GM23338 (cell line): Measurements from ENCODE around the gene CDC25C. TPM values are rescaled to one million over a fixed set of nuclear protein-coding genes. Genes with fewer than 3 reads are reported as not detected.
A peak's percentile ranks its signal among the peaks of the same experiment; 100 is the strongest.

Source experiments
- ATAC-seq: fragments of 200-7000 bp; cut with Tn5 transposase; 3 replicates; pipeline ENCODE4 v1.9.1; 2020
- DNase-seq: peaks from one replicate; pipeline ENCODE4 v3.0.0-alpha.2; 2015; ENCODE audit warnings: low spot score
- H2AFZ ChIP-seq: fragments of 200-600 bp; sonication (generic); 2 replicates; pipeline ENCODE4 v1.8.0; 2016; ENCODE audit warnings: antibody characterized with exemption, mild to moderate bottlenecking, moderate library complexity
- H3F3A ChIP-seq: fragments of 200-600 bp; sonication (generic); replicated peaks from 2 replicates; pipeline ENCODE4 v1.8.0; 2017; ENCODE audit warnings: antibody characterized with exemption, mixed run types, low read depth
- H3K27ac ChIP-seq: fragments of 200-600 bp; sonication (generic); 2 replicates; pipeline ENCODE4 v1.6.1; 2016; ENCODE audit warnings: low read depth
- H3K27me3 ChIP-seq: fragments of 200-600 bp; sonication (generic); 2 replicates; pipeline ENCODE4 v1.8.0; 2016; ENCODE audit warnings: mild to moderate bottlenecking, mixed run types, moderate library complexity; ENCODE audit not compliant: insufficient read depth
- H3K36me3 ChIP-seq: fragments of 200-600 bp; sonication (generic); 2 replicates; pipeline ENCODE4 v1.8.0; 2016; ENCODE audit warnings: mild to moderate bottlenecking; ENCODE audit not compliant: insufficient read depth
- H3K4me1 ChIP-seq: fragments of 200-600 bp; sonication (generic); 2 replicates; pipeline ENCODE4 v1.8.0; 2016; ENCODE audit warnings: mild to moderate bottlenecking, moderate library complexity; ENCODE audit not compliant: insufficient read depth
- H3K4me2 ChIP-seq: fragments of 200-600 bp; sonication (generic); 2 replicates; pipeline ENCODE4 v1.7.1; 2017; ENCODE audit warnings: mixed run types
- H3K4me3 ChIP-seq: fragments of 200-600 bp; sonication (generic); 2 replicates; pipeline ENCODE4 v1.6.1; 2016; ENCODE audit warnings: mixed run types
- H3K79me2 ChIP-seq: fragments of 200-600 bp; sonication (generic); replicated peaks from 2 replicates; pipeline ENCODE4 v1.8.0; 2017; ENCODE audit warnings: mild to moderate bottlenecking; ENCODE audit not compliant: insufficient read depth
- H3K9me2 ChIP-seq: fragments of 200-600 bp; sonication (generic); 2 replicates; pipeline ENCODE4 v1.8.0; 2017; ENCODE audit not compliant: insufficient read depth
- H4K20me1 ChIP-seq: fragments of 200-600 bp; sonication (generic); replicated peaks from 2 replicates; pipeline ENCODE4 v1.8.0; 2017; ENCODE audit warnings: mild to moderate bottlenecking; ENCODE audit not compliant: insufficient read depth
- H3K27ac Mint-ChIP-seq: 2 replicates; pipeline ENCODE4 v1.8.0; 2020; ENCODE audit warnings: inconsistent platforms, mild to moderate bottlenecking, moderate library complexity, mixed read lengths
- H3K27me3 Mint-ChIP-seq: 3 replicates; pipeline ENCODE4 v1.8.0; 2022; ENCODE audit warnings: low read depth, mild to moderate bottlenecking, moderate library complexity, mixed read lengths, inconsistent platforms; ENCODE audit not compliant: insufficient read depth, poor library complexity
- H3K36me3 Mint-ChIP-seq: 3 replicates; pipeline ENCODE4 v1.8.0; 2021; ENCODE audit warnings: low read depth, mild to moderate bottlenecking, inconsistent platforms, moderate library complexity, mixed read lengths
- H3K4me1 Mint-ChIP-seq: 3 replicates; pipeline ENCODE4 v1.8.0; 2020; ENCODE audit warnings: mild to moderate bottlenecking, inconsistent platforms, mixed read lengths
- H3K4me3 Mint-ChIP-seq: 3 replicates; pipeline ENCODE4 v1.8.0; 2021; ENCODE audit warnings: moderate library complexity, mild to moderate bottlenecking, inconsistent platforms, mixed read lengths
- H3K9me3 Mint-ChIP-seq: 3 replicates; pipeline ENCODE4 v1.8.0; 2020; ENCODE audit warnings: moderate library complexity, mild to moderate bottlenecking, inconsistent platforms, mixed read lengths
- CREB1 ChIP-seq: fragments of 250-450 bp; sonication (Bioruptor Pico); IDR thresholded peaks from 2 replicates; pipeline ENCODE4 v1.5.0; 2020; ENCODE audit warnings: low read depth, mild to moderate bottlenecking, moderate library complexity
- EZH2 ChIP-seq: fragments of 200-600 bp; sonication (generic); IDR thresholded peaks from one replicate; pipeline ENCODE4 v1.8.0; 2017; ENCODE audit warnings: antibody characterized with exemption, mild to moderate bottlenecking, low read depth; ENCODE audit not compliant: unreplicated experiment
- EZH2phosphoT487 ChIP-seq: fragments of 200-600 bp; sonication (generic); IDR thresholded peaks from one replicate; pipeline ENCODE4 v1.8.1; 2018; ENCODE audit warnings: antibody characterized with exemption; ENCODE audit not compliant: unreplicated experiment
- JUNB ChIP-seq: IDR thresholded peaks from one replicate; pipeline ENCODE4 v1.6.1; 2016; ENCODE audit warnings: antibody characterized with exemption; ENCODE audit not compliant: unreplicated experiment
- NANOG ChIP-seq: IDR thresholded peaks from 2 replicates; pipeline ENCODE4 v1.6.1; 2016; ENCODE audit warnings: antibody characterized with exemption, borderline replicate concordance
- POLR2AphosphoS5 ChIP-seq: IDR thresholded peaks from 2 replicates; pipeline ENCODE4 v1.6.1; 2016; ENCODE audit warnings: antibody characterized with exemption, low read depth
- STAT1 ChIP-seq: IDR thresholded peaks from one replicate; pipeline ENCODE4 v1.6.1; 2016; ENCODE audit warnings: antibody characterized with exemption; ENCODE audit not compliant: unreplicated experiment
- ZNF114 ChIP-seq: fragments of 250-450 bp; sonication (Bioruptor Pico); IDR thresholded peaks from 2 replicates; pipeline ENCODE4 v1.5.0; 2020; ENCODE audit warnings: mild to moderate bottlenecking, moderate library complexity
- ZNF331 ChIP-seq: fragments of 250-450 bp; sonication (Bioruptor Pico); IDR thresholded peaks from 2 replicates; pipeline ENCODE4 v1.5.0; 2020; ENCODE audit warnings: low read depth, mild to moderate bottlenecking, moderate library complexity
- polyA plus RNA-seq: library from polyadenylated mRNA; unstranded; fragments of >200 nt; fragmentation: Nextera tagmentation; extraction: Ambion mirVana; gene quantifications from 2 replicates; pipeline ENCODE4 v1.2.1, GENCODE V29; 2016
- total RNA-seq: library from RNA; depleted of rRNA; stranded (reverse); fragments of >200 nt; shearing (Covaris generic); gene quantifications from 2 replicates; pipeline ENCODE4 v1.2.3, GENCODE V29; 2014
- TF ChIP-seq, protein P1 (sequence below): fragments of 250-450 bp; sonication (Bioruptor Pico); IDR thresholded peaks from 2 replicates; pipeline ENCODE4 v1.5.0; 2020; ENCODE audit warnings: mild to moderate bottlenecking, moderate library complexity
- TF ChIP-seq, protein P2 (sequence below): IDR thresholded peaks from one replicate; pipeline ENCODE4 v1.6.1; 2018; ENCODE audit warnings: antibody characterized with exemption; ENCODE audit not compliant: unreplicated experiment
- TF ChIP-seq, protein P3 (sequence below), 2 experiments: fragments of 200-600 bp in 1 of 2; sonication (generic) in 1 of 2; conservative IDR thresholded peaks; 2 replicates each; pipeline versions ENCODE4 v1.5.1 to v1.6.1; 2016 to 2017; ENCODE audit warnings: antibody characterized with exemption in 2 of 2, low read depth in 2 of 2, mild to moderate bottlenecking in 2 of 2, moderate library complexity in 1 of 2
- TF ChIP-seq, protein P4 (sequence below): IDR thresholded peaks from 2 replicates; pipeline ENCODE4 v1.6.1; 2016; ENCODE audit warnings: antibody characterized with exemption

The CDC25C gene
- total and polyA plus RNA-seq, 2 experiments from 2014 or later = 20.9 to 25.6 TPM

DNA sequence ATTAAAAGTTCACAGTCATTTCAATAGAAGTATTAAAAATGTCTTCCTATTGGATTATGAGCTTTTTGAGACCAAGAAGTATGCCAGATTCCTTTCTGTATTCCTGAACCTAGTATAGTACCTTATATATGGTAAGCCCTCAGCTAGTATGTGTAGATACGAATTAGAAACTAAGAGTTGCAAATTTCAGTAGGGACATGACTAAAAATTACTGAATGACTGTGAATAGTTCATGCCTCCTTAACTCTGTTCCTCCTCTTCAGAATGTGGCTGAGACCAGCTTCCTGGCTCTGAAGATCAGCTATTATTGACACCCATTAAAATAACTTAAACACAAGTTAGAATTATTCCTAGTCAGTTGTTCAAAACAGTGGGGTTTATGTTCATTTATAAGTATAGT is 40.6 kb upstream of the CDC25C start:
- Histone ChIP-seq H3K9me2 (no peaks in the 10 kb centered on the region), H3K27ac (0 out of 2 replicates have a peak overlapping the region, but pooled peaks have one; percentile 19), H3K36me3 (peaks cover 20% of the 10 kb centered on the region; the same call in 1 of the 2 replicates), H3K4me2 (no peak overlapping the region), H3K79me2 (peaks cover 62% of the 10 kb centered on the region), H3F3A (no peaks in the 10 kb centered on the region), H4K20me1 (peaks cover 10% of the 10 kb centered on the region; the same call in 1 of the 2 replicates), H2AFZ (no peak overlapping the region), H3K4me1 (no peaks in the 10 kb centered on the region), H3K4me3 (no peak overlapping the region), H3K27me3 (no peaks in the 10 kb centered on the region)
- DNase-seq (no peak), ATAC-seq (no peak)
- TF ChIP-seq, protein P1, sequence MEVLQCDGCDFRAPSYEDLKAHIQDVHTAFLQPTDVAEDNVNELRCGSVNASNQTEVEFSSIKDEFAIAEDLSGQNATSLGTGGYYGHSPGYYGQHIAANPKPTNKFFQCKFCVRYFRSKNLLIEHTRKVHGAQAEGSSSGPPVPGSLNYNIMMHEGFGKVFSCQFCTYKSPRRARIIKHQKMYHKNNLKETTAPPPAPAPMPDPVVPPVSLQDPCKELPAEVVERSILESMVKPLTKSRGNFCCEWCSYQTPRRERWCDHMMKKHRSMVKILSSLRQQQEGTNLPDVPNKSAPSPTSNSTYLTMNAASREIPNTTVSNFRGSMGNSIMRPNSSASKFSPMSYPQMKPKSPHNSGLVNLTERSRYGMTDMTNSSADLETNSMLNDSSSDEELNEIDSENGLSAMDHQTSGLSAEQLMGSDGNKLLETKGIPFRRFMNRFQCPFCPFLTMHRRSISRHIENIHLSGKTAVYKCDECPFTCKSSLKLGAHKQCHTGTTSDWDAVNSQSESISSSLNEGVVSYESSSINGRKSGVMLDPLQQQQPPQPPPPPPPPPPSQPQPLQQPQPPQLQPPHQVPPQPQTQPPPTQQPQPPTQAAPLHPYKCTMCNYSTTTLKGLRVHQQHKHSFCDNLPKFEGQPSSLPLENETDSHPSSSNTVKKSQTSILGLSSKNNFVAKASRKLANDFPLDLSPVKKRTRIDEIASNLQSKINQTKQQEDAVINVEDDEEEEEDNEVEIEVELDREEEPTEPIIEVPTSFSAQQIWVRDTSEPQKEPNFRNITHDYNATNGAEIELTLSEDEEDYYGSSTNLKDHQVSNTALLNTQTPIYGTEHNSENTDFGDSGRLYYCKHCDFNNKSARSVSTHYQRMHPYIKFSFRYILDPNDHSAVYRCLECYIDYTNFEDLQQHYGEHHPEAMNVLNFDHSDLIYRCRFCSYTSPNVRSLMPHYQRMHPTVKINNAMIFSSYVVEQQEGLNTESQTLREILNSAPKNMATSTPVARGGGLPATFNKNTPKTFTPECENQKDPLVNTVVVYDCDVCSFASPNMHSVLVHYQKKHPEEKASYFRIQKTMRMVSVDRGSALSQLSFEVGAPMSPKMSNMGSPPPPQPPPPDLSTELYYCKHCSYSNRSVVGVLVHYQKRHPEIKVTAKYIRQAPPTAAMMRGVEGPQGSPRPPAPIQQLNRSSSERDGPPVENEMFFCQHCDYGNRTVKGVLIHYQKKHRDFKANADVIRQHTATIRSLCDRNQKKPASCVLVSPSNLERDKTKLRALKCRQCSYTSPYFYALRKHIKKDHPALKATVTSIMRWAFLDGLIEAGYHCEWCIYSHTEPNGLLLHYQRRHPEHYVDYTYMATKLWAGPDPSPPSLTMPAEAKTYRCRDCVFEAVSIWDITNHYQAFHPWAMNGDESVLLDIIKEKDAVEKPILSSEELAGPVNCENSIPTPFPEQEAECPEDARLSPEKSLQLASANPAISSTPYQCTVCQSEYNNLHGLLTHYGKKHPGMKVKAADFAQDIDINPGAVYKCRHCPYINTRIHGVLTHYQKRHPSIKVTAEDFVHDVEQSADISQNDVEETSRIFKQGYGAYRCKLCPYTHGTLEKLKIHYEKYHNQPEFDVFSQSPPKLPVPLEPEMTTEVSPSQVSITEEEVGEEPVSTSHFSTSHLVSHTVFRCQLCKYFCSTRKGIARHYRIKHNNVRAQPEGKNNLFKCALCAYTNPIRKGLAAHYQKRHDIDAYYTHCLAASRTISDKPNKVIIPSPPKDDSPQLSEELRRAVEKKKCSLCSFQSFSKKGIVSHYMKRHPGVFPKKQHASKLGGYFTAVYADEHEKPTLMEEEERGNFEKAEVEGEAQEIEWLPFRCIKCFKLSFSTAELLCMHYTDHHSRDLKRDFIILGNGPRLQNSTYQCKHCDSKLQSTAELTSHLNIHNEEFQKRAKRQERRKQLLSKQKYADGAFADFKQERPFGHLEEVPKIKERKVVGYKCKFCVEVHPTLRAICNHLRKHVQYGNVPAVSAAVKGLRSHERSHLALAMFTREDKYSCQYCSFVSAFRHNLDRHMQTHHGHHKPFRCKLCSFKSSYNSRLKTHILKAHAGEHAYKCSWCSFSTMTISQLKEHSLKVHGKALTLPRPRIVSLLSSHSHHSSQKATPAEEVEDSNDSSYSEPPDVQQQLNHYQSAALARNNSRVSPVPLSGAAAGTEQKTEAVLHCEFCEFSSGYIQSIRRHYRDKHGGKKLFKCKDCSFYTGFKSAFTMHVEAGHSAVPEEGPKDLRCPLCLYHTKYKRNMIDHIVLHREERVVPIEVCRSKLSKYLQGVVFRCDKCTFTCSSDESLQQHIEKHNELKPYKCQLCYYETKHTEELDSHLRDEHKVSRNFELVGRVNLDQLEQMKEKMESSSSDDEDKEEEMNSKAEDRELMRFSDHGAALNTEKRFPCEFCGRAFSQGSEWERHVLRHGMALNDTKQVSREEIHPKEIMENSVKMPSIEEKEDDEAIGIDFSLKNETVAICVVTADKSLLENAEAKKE = no peak
- TF ChIP-seq JUNB = no peak
- TF ChIP-seq CREB1 (CRISPR knock-in tag) = no peak
- no peak for TF ChIP-seq ZNF331 (CRISPR knock-in tag)
- TF ChIP-seq EZH2phosphoT487 = no peak
- TF ChIP-seq, protein P2, sequence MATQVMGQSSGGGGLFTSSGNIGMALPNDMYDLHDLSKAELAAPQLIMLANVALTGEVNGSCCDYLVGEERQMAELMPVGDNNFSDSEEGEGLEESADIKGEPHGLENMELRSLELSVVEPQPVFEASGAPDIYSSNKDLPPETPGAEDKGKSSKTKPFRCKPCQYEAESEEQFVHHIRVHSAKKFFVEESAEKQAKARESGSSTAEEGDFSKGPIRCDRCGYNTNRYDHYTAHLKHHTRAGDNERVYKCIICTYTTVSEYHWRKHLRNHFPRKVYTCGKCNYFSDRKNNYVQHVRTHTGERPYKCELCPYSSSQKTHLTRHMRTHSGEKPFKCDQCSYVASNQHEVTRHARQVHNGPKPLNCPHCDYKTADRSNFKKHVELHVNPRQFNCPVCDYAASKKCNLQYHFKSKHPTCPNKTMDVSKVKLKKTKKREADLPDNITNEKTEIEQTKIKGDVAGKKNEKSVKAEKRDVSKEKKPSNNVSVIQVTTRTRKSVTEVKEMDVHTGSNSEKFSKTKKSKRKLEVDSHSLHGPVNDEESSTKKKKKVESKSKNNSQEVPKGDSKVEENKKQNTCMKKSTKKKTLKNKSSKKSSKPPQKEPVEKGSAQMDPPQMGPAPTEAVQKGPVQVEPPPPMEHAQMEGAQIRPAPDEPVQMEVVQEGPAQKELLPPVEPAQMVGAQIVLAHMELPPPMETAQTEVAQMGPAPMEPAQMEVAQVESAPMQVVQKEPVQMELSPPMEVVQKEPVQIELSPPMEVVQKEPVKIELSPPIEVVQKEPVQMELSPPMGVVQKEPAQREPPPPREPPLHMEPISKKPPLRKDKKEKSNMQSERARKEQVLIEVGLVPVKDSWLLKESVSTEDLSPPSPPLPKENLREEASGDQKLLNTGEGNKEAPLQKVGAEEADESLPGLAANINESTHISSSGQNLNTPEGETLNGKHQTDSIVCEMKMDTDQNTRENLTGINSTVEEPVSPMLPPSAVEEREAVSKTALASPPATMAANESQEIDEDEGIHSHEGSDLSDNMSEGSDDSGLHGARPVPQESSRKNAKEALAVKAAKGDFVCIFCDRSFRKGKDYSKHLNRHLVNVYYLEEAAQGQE = no peak
- TF ChIP-seq POLR2AphosphoS5 = no peak
- no peak for TF ChIP-seq NANOG
- TF ChIP-seq EZH2 = no peak
- TF ChIP-seq, protein P3, sequence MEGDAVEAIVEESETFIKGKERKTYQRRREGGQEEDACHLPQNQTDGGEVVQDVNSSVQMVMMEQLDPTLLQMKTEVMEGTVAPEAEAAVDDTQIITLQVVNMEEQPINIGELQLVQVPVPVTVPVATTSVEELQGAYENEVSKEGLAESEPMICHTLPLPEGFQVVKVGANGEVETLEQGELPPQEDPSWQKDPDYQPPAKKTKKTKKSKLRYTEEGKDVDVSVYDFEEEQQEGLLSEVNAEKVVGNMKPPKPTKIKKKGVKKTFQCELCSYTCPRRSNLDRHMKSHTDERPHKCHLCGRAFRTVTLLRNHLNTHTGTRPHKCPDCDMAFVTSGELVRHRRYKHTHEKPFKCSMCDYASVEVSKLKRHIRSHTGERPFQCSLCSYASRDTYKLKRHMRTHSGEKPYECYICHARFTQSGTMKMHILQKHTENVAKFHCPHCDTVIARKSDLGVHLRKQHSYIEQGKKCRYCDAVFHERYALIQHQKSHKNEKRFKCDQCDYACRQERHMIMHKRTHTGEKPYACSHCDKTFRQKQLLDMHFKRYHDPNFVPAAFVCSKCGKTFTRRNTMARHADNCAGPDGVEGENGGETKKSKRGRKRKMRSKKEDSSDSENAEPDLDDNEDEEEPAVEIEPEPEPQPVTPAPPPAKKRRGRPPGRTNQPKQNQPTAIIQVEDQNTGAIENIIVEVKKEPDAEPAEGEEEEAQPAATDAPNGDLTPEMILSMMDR (conservative IDR thresholded peaks at IDR 0.05; ENCODE audit: low read depth in 2 of 2) = no peak
- no peak for TF ChIP-seq STAT1
- no peak for TF ChIP-seq ZNF114 (CRISPR knock-in tag)
- TF ChIP-seq, protein P4, sequence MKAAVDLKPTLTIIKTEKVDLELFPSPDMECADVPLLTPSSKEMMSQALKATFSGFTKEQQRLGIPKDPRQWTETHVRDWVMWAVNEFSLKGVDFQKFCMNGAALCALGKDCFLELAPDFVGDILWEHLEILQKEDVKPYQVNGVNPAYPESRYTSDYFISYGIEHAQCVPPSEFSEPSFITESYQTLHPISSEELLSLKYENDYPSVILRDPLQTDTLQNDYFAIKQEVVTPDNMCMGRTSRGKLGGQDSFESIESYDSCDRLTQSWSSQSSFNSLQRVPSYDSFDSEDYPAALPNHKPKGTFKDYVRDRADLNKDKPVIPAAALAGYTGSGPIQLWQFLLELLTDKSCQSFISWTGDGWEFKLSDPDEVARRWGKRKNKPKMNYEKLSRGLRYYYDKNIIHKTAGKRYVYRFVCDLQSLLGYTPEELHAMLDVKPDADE = no peak
- no peaks in the 10 kb centered on the region for H3K9me3 Mint-ChIP-seq
- H3K4me1 Mint-ChIP-seq = no peaks in the 10 kb centered on the region; the same call in 2 of the 3 replicates
- no peak overlapping the region for H3K27ac Mint-ChIP-seq
- H3K4me3 Mint-ChIP-seq = no peak overlapping the region
- H3K36me3 Mint-ChIP-seq = peaks cover 10% of the 10 kb centered on the region; the same call in 2 of the 3 replicates
- H3K27me3 Mint-ChIP-seq = peaks cover 2% of the 10 kb centered on the region
